T47D (cell line): ENCODE data around the gene TOP3B.

Experiments
- DNase-seq, 2 experiments: peaks; one replicate each; pipeline versions ENCODE4 v3.0.0 to v3.0.0-alpha.2; 2011 to 2012; ENCODE audit warnings: low read depth in 1 of 2, low spot score in 1 of 2
- JUND ChIP-seq: IDR thresholded peaks from 2 replicates; pipeline ENCODE4 v1.6.1; 2012; ENCODE audit warnings: low read depth
- in situ Hi-C: cut with HindIII; loops from 2 replicates; pipeline ENCODE4 v1.10.0; 2016; ENCODE audit warnings: low sequenced_read_pairs, low pct_unique_long_range_greater_than_20kb

TOP3B gene

GRCh38 chr22:21949948-21950347 lies 32.6 kb downstream of the TOP3B start:
- TF ChIP-seq JUND = no peak
- DNase-seq = no peak
- in situ Hi-C loops = no loop called here

GRCh38 chr22:21949569-21949918 lies 33.0 kb downstream of the TOP3B start:
- TF ChIP-seq JUND = no peak
- DNase-seq = no peak
- in situ Hi-C loops = no loop called here

GRCh38 chr22:21948824-21949568 lies 33.6 kb downstream of the TOP3B start:
- in situ Hi-C loops = no loop called here
- no peak for DNase-seq
- no peak for TF ChIP-seq JUND

- TF ChIP-seq JUND = no peak
- no peak for DNase-seq
- in situ Hi-C loops = no loop called here
These were observed 34.2 kb downstream of the TOP3B start for GRCh38 chr22:21948390-21948789.

DNA sequence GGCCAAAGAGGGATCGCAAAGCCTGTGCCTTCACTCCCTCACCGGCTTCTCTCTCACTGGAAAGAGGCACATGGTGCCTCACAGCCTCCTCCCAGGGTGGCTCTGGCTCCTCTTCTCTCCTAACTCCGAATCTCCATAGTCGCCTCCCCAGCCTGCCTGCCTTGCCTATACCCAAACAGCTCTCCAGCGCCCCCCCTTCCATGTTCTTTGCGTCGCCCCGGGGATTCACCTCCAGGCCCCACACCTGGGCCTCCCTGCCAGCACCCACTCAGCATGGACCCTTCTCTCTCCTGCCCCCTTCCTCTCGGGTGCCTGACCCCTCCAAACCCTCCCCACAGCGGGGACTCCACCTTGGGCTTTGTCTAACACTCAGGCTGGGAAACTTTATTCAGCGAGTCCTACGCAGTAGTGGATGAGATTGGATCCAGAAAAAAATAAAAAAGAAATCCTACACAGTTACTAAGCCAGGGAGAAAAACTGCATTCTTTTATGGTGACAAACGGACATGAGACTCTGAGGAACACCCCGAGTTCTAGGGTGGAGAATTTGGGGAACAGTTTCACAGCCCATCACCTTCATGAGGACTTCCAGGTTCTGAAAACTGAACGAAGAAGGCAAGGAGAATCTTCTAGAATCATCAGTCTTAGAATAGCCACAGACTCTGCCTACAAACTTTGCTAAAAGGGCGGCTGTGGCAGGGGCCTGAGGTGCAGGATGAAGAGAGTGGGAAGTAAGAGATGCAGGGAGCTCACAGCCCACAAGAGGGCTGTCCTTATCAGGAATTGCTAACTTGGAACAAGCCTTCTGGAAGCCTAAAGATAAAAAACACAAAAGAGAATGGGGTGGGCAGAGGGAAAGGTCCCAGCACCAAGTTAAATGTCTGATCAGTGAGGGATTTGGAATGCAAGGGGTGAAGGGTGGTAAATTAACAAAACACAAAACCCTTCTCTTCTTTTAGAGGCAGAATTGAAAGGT lies 35.3 kb downstream of the TOP3B start:
- no peak for DNase-seq
- in situ Hi-C loops = no loop called here
- TF ChIP-seq JUND = no peak

DNA sequence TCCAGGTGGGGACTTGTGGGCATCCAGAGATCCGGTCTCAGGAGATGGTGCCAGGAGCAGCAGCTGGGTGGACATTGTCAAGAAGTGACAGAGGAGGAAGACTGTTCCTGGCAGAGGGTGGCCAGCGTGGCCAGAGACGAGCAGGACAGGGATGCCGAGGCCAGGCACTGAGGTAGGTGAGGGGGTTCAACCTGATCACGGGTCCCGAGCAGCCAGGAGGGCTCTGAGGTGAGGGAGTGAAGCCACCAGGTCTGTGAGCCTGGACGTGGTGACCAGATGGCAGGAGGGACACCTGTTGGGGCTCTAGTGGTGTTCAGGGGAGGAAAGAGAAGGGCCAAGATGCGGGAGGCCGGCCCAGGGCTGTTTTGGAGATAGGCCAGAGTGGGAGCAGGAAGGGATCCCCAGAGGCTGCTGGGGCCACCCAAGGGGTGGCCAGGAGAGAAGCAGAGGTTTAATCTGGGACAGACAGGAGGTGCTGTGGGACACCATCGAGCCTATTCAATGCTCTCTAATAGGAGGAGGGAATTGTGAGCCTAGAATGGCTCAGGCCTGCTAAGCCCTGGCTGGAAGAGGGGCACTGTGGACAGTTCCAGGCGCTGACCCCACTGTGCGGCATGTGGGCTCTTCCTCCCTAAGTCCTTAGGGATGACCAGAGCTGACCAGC lies 36.2 kb downstream of the TOP3B start:
- TF ChIP-seq JUND = no peak
- in situ Hi-C loops = no loop called here
- no peak for DNase-seq

DNA sequence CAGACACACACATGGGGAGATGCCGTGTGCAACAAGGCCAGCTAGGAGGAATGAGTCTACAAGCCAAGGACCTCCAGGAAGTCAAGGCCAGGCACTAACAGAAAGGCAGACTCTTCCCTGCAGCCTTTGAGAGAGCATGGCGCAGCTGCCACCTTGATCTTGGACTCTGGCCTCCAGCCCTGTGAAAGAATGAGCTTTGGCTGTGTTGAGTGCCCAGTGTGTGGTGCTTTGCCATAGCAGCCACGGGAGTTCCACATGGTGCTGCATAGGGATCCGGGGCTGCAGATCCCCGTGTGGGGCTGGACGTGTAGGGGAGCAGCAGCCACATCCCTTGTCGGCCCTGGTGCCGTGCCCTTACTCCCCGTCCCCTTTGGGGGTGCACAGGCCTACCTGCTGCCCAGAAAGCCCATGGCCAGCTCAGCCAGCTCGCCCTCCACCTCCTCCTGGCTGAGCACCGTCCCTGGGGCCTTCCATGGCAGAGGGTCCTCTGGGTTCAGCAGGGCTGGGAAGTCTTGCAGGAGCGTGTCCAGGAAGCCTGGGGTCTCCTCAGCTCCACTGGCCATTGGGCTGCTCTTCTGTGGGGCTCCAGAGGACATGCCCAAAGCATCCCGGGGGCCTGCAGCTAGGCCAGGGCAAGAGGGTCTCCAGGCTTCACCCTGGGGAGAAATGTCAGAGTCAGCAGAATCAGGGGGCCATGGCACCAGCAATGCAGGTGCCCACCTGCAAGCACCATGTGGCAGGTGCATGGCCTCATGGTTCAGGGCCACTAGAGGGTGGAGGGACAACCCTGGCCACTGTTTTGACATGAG lies 36.9 kb downstream of the TOP3B start:
- in situ Hi-C loops = no loop called here
- no peak for TF ChIP-seq JUND
- no peak for DNase-seq

GRCh38 chr22:21944871-21945270 lies 37.7 kb downstream of the TOP3B start:
- DNase-seq = no peak
- in situ Hi-C loops = no loop called here
- no peak for TF ChIP-seq JUND

DNA sequence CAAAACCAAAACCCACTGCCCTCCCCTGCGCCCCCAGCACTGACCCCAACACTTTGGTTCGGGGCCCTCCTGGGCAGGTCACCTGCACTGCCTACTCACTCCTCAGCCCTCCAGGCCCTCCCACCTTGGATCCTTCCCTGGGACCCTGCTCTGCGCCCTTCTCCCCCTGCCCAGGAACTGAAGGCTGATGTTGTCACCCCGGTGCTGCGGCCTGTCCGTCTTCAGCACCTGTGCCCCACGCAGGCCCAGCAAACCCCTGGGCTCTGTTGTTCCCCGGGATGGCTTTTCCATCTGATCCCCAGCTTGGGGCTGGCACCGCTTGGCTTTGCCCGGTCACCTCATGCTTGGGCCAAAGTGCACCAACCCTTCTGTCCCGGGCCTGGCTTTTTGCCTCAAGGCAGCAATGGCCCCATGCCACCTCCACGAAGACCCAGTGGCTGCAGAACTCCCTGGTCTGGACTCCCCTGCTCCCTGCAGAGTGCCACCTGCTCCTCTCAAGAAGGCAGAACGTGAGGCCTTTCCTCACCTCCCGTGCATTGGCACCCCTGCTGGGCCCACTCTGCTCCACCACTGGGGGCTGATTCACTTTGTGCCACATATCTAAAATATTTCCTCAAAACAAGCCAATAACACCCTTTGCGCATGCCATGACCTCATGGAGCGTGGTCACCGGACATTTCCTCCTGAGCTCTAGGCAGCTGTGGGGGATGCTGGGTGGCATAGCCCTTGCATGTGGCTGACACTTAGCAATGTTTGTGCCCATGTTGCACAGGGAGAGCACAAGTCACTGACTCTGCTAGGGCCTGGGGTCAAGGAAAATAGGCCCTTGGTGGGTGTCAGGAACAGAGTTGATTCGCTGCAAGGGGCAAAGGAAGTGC lies 38.8 kb downstream of the TOP3B start:
- in situ Hi-C loops = no loop called here
- DNase-seq = no peak
- TF ChIP-seq JUND = no peak

GRCh38 chr22:21942407-21943343 lies 39.9 kb downstream of the TOP3B start:
- DNase-seq = no peak
- in situ Hi-C loops = no loop called here
- TF ChIP-seq JUND = no peak
